Measurements from ENCODE around the gene OGFOD3.

The OGFOD3 gene

DNA sequence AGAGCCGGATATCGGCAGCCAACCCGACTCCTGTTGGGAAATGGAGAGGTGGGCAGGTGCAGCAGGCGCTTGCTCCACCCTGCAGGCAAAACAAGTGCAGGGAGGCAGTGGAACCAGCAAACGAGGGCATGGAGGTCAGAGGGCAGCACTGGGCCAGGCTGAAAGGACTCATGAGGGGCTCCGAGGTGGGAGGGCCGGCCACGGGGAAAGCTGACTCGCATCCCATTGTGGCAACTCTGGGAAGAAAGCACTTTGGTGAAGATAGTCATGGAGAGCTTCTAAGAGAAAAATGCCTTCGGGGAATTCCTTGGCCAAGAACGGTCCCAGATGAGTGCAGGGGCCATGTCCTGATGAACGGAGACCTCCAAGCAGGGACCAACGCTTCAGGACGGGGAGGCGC lies 27.7 kb upstream of the OGFOD3 start:
- DNase-seq, result no peak

GRCh38 chr17:82445542-82445941 lies 27.2 kb upstream of the OGFOD3 start:
- DNase-seq, result no peak

DNA sequence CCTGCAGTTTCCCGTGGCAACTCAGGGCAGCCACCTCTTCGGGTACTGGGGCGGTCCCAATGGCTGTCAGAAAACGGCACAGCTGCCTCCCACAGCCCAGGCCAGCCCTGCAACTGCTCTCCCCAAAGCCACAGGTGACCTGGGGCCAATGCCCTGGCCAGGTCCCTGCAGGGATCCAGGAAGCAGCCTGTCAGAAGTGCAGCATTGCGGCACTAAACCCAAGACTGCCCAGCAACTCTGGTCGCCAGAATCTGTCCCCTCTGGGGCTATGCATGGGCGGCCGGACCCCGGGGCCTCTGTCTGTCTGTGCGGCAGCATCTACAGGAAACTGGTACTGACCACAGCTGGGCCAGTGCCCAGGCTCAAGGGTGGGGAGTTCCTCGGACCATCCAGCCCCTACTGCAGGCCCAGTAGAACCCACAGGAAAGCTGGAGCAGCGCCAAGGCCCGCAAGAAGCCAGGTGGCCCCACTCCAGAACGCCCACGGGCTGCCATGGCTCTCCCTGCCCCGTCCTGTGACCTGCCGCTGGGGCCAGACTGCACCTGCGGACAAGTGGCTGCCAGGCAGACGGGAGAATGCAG lies 26.6 kb upstream of the OGFOD3 start:
- no peak for DNase-seq

GRCh38 chr17:82444284-82444893 lies 26.0 kb upstream of the OGFOD3 start:
- DNase-seq, result no peak

DNA sequence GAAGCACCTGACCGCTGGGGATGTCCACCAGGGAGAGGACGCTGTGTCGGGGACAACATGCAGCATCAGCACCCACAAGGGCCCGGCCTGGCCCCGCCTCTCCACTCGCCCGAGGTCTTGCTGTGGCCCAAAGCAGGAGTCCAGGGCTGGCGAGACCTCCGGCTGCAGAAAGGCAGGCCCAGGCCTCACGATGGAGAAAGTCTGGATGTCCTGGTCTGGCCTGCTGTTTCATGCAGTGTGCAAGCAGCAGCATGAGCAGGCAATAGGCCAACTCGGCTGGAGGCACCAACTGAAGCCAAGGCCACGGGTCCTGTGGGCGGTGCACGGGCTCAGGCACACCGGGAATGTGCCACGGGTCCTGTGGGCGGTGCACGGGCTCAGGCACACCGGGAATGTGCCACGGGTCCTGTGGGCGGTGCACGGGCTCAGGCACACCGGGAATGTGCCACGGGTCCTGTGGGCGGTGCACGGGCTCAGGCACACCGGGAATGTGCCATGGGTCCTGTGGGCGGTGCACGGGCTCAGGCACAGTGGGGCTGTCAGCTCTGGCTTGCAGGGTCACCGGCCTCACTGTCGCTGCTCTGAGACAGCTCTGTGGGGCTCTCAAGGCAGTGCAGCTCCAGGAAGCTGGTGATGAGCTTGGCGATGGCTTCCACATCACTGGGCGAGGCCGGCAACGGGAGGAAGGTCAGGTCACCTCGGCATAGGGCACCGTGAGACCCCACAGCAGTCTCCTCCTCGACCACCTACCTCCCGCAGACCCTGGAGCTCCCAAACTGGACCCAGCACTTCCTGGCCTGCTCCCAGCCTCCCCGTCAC lies 25.3 kb upstream of the OGFOD3 start:
- DNase-seq, result no peak

GRCh38 chr17:82442643-82443464 lies 24.5 kb upstream of the OGFOD3 start:
- DNase-seq, result no peak

DNA sequence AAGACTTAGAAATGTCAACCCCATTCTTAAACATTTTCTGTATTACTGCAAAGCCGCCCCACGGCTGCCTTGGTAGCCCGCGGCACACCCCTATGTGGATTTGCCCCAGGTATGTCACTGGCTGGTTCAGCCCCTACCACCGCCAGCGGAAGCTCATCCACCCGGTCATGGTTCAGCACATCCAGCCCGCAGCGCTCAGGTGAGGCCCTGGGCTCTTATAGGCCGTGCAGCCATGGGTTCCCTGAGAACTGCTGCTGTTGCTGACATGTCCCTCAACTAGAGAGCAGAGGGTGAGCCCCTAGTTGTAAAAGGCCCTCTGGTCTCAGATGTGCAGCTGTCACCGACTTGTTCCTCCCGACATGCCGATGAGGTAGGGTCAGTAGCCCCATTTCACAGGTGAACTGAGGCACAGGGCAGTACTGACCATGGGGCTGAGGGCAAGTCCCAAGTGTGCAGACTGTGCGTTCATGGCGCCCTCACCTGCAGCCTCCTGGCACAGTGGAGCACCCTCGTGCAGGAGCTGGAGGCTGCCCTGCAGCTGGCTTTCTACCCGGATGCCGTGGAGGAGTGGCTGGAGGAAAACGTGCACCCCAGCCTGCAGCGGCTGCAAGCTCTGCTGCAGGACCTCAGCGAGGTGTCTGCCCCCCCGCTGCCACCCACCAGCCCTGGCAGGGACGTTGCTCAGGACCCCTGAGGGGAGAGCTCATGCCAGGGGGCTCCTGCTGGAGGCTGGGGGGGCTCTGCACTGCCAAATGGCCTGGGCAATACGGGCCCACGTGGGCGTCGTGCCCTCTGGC lies 23.5 kb upstream of the OGFOD3 start:
- no peak for DNase-seq

DNA sequence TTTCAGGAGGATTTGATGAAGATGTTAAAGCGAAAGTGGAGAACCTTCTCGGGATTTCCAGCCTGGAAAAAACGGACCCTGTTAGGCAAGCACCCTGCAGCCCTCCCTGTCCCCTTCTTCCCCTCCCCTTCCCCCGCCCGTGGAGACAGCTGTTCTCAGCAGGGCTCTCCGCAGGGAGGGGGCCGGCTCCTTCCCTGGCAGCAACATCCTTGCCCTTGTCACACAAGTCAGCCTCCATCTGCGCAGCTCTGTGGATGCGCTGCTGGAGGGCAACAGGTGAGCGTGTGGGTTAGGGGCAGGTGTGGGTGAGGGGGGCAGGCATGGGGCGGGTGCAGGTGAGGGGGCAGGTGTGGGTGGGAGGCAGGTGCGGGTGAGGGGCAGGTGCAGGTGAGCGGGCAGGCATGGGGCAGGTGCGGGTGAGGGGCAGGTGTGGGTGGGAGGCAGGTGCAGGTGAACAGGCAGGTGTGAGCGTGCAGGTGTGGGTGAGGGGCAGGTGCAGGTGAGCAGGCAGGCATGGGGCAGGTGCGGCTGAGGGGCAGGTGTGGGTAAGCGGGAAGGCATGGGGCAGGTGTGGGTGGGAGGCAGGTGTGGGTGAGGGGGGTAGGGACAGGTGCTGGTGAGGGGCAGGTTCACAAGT lies 22.7 kb upstream of the OGFOD3 start:
- no peak for DNase-seq

DNA sequence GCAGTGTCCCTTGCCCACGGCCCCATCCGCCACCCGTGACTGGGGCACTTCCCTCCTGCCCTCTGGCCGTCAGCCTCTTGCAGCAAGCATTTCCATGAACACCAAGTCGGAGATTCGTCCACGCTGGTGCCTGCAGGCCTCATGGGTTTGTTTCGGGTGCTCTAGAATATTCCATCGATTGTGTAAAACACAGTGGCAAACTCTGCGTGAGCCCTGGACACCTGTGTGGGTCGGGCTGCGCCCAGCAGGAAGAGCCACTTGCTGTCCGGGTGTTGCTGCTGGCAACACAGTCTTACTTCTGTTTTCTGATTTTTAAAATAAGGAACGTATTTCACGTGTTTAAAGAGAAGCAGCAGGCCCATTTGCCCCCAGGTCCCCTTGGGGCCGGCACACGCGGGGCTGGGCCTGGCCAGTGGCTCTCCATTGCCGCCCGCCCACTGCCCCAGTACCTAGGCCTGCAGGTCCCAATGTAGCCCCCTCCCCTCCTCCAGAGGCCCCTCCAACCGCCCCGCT lies 22.1 kb upstream of the OGFOD3 start:
- DNase-seq, result no peak

DNA sequence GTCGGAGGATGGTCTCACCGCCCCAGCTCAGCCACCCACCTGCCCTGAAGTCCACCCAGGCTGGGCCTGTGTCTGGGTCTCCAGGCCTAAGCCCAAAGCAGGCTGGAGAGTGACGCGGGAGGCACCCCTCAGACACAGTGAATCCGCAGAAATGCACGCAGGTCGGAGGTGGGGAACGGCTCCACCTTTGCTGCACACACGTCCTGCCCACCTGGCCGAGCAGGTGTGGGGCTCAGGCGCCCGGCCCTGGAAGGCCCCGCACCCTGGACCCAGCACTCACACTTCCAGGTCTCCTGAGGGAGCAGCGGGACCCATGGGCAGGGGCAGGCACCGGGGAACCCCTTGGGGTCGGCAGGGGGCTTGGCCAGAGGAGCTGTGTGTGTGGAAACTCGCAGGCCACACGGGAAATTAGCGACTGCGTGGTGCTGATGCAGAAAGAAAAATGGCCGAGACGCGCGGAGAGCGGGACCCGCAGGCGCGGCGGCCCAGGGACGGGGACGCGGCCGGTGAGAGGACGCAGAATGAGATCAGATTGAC lies 21.5 kb upstream of the OGFOD3 start:
- DNase-seq, result no peak

- DNase-seq, result no peak
Observed at GRCh38 chr17:82439194-82439828, 20.9 kb upstream of the OGFOD3 start.

GRCh38 chr17:82438401-82439193 lies 20.2 kb upstream of the OGFOD3 start:
- DNase-seq, result no peak

DNA sequence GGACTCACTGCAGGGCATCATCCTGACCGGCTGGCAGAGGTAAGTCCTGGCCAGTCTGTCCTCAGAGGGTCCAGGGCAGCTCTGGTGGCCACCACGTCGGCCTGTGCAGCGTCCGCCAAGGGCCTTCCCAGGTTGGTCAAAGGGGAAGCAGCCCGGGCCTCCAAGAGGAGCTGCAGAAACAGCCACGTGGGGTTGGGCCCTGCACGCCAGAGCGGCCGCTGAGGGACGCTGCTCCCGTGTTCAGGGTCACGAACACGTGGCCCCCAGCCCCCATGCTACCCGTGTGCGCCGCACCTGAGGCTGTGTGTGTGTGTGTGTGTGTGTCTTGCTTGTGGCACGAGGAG lies 18.9 kb upstream of the OGFOD3 start:
- DNase-seq, result no peak

DNA sequence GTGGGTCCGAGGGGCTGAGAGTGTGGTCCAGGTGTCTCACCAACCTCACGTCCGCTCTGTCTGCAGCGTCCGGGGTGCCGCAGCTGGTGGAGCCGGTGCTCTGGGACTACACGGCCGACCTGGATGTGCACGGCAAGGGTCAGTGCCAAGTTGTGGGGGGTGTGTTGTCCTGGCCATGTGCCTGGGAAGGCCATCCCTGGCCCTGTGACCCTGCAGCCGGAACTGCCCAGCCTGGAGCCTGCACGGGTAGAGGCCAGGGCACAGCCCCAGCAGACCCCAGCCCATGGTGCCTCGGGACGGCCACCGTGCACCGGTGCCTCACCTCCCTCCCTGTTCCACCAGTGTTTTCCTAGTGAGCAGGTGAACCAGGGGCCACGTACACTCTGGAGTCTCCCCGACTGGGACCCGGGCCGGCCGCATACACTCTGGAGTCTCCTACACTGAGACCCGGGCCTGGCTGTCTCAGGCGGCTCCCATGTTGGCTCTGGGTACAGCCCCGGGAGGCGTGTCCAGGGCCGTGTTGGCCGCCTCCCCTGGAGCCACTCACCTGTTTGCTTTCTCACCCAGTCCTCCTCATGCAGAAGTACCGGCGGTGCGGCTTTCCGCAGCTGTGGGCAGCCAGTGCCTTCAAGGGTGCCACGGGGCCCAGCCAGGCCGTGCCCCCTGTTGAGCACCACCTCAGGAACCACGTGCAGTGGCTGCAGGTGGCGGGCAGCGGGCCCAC lies 18.4 kb upstream of the OGFOD3 start:
- no peak for DNase-seq

DNA sequence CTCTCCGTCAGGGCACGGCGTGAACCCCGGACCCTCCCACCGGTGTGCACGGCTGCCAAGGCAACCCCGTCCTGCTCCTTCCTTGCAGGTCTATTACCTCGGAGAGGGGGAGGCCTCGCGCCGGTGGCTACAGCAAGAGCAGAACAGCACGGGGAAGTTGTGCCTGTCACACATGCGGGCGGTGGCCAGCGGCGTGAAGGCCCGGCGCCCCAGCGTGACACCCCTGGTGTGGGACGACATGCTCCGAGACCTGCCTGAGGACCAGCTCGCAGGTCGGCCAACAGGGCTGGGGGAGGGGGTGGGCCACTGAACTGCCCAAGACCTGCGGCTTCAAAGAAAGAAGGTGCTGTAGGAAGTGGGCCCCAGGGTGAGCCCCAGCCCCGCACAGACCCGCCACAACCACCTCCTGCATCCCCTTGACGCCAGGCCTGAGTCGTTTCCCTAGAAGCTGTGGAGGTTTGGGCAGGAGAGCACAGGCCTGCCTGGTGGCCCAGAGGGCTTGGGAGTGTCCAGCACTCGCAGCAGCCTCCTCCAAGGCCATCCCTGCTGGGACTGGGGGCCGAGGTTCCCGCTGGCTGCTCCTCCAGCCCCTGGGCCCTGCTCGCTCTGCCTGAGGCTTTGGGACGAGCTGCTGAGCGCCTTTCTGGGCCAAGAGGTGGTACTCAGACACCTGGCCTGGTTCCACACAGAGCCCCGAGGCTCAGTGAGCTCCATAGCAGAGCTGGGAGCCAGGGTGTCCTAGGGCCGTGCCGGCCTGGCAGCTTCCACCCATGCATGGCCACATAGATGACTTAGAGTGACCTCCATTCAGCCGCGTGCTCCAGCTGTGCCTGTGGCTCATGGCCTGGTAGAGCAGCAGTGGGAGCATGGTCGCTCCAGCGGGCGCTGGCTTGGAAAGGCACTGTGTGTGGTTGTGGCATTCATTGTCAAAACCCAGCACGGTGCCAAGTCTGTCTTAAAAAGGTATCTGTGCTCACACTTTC lies 17.5 kb upstream of the OGFOD3 start:
- DNase-seq, result no peak

- DNase-seq, result no peak
Observed at GRCh38 chr17:82435103-82435502, 16.7 kb upstream of the OGFOD3 start.

DNA sequence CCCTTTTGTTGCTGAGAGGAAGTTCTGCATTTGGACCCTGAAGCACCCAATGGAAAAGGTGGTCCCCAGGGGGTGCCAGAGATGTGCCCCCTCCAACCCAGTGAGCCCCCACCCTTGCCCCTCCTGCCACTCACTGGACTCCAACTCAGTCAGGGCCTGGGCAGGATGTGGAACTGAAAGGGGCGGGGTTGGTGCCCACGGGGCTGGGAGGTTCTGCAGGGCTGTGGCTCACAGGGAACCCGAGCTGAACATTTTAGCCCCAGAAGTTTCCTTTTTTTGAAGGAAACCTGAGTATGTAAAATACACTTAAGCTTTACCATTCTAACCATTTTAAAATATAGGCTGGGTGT lies 15.8 kb upstream of the OGFOD3 start:
- DNase-seq, result no peak

DNA sequence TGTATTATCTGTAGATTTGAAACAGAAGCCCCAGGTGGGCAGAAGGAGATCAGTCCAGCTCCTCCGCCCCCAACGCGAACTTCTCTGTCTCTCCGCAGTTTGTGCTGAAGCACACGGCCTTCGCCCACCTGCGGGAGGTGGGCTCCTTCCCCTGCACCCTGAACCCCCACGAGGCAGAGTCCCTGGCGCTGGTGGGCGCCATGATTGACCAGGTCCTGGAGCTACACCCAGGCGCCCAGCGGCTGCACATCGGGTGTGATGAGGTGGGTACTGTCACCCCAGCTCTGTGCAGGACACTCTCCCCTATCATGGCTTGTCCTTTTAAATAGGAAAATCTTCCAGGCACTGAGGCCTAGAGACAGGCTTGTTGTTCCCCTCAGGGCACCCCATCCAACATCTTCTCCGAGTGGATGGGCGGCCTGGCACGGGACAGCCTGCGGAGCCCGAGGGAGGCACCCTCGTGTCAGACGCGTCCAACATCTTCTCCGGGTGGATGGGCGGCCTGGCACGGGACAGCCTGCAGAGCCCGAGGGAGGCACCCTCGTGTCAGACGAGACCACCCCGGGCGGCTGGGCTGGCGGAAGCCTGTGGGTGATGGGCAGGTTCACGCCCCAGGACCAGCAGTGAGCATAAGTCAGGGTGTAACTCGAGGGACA lies 15.3 kb upstream of the OGFOD3 start:
- DNase-seq, result no peak

All from NCI-H1092 (cell line).